ENCODE measurements around the gene TKFC.

The TKFC gene, protein sequence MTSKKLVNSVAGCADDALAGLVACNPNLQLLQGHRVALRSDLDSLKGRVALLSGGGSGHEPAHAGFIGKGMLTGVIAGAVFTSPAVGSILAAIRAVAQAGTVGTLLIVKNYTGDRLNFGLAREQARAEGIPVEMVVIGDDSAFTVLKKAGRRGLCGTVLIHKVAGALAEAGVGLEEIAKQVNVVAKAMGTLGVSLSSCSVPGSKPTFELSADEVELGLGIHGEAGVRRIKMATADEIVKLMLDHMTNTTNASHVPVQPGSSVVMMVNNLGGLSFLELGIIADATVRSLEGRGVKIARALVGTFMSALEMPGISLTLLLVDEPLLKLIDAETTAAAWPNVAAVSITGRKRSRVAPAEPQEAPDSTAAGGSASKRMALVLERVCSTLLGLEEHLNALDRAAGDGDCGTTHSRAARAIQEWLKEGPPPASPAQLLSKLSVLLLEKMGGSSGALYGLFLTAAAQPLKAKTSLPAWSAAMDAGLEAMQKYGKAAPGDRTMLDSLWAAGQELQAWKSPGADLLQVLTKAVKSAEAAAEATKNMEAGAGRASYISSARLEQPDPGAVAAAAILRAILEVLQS

GRCh38 chr11:61332797-61333549 lies at the start of gene TKFC, which contains the start of gene DDB1:
Gene TKFC (plus strand): TSS chr11:61333228. CDS start chr11:61334729, 1,501 bp downstream.
Gene DDB1 (minus strand): TSS chr11:61333105. CDS start chr11:61332968, 137 bp downstream.
- peak; percentile 49 for DNase-seq (ENCODE audit: low read depth)

- no peak for DNase-seq (ENCODE audit: low read depth)
These were observed 49.4 kb upstream of the TKFC start for GRCh38 chr11:61283613-61284012.

GRCh38 chr11:61287338-61287977 lies 45.6 kb upstream of the TKFC start:
- DNase-seq (ENCODE audit: low read depth) = no peak

GRCh38 chr11:61290905-61291690 lies 41.9 kb upstream of the TKFC start:
- DNase-seq (ENCODE audit: low read depth) = no peak

DNA sequence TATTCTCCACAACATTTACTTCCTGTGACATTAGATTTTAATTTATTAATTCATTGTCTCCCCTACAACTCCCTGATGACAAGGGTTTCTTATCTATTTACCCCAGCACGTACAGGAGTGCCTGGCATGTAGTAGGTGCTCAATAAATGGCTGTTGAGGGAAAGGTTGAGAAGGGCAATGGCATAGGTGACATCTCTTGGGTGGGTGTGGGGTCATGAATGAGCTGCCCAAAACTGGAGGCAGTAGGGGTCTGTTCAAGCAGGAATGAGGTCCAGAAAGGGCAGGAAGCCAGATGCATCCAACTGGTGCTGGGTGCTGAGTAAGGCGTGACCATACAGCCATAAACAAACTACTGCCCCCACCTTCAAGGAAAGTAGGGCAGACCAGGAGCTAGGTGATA lies 40.7 kb upstream of the TKFC start:
- no peak for DNase-seq (ENCODE audit: low read depth)

GRCh38 chr11:61293867-61294716 lies 38.9 kb upstream of the TKFC start:
- no peak for DNase-seq (ENCODE audit: low read depth)

- no peak for DNase-seq (ENCODE audit: low read depth)
These were observed 38.1 kb upstream of the TKFC start, which contains the start of gene VWCE for GRCh38 chr11:61294717-61295595. Gene VWCE (minus strand): TSS chr11:61295316. CDS start chr11:61295037, 279 bp downstream.

DNA sequence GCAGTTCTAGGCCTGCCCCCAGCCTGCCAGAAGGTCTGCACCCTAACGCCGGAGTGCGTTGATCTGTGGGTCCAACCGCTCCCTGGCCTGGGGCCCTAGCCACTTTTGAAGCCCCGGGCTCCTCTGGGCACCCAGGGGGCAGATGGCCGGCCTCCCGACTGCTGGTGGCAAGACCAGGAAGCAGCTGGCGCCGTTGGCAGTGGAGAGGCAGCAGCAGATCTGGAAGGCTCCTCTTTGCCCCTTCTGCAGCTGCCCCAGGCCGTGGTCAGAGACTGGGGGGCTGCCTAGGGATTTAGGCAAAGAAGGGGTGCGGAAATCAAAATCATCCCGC lies 37.5 kb upstream of the TKFC start:
- DNase-seq (ENCODE audit: low read depth) = no peak

GRCh38 chr11:61297341-61297740 lies 35.7 kb upstream of the TKFC start:
- DNase-seq (ENCODE audit: low read depth) = no peak

- DNase-seq (ENCODE audit: low read depth) = peak; percentile 92
These were observed 35.3 kb upstream of the TKFC start for GRCh38 chr11:61297746-61298145.

- no peak for DNase-seq (ENCODE audit: low read depth)
These were observed 34.3 kb upstream of the TKFC start for GRCh38 chr11:61298663-61299244.

GRCh38 chr11:61302550-61302949 lies 30.5 kb upstream of the TKFC start:
- no peak for DNase-seq (ENCODE audit: low read depth)

- DNase-seq (ENCODE audit: low read depth) = no peak
These were observed 29.3 kb upstream of the TKFC start for GRCh38 chr11:61303725-61304124.

DNA sequence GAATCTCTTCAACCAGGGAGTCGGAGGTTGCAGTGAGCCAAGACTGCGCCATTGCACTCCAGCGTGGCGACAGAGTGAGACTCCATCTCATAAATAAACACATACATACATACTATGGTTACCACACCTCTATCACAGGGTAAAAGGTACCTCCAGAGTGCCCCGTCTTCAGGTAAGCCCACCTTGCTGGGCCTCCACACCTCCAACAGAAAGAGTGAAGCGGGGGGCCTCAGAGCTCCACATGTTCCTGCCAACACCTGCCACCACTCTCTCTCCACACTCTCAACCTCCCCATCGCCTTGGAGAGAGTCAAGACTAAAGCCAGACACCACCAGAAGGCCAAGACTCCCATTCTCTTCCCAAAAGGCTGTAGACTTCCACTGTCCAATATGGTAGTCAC lies 27.6 kb upstream of the TKFC start:
- no peak for DNase-seq (ENCODE audit: low read depth)

- no peak for DNase-seq (ENCODE audit: low read depth)
These were observed 26.8 kb upstream of the TKFC start for GRCh38 chr11:61306221-61306620.

DNA sequence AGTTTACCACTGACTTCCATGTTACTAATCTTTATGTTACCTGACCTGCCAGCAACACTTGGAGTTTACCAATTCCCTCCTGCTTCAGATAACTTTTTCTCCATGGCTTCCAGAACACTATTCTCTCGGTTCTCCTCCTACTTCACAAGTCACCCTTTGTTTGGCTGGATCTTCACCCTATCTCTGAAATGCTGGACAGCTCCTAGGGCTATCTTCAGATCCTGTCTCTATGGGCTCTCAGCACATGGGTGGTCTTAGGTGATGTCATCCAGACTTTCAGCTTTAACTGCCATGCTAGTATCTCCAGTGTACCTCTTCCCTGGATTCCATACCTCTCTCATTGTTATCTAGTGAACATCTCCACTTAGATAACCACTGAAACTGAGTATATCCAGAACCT lies 25.7 kb upstream of the TKFC start:
- no peak for DNase-seq (ENCODE audit: low read depth)

GRCh38 chr11:61309141-61309540 lies 23.9 kb upstream of the TKFC start:
- DNase-seq (ENCODE audit: low read depth) = no peak

GRCh38 chr11:61309739-61310138 lies 23.3 kb upstream of the TKFC start:
- no peak for DNase-seq (ENCODE audit: low read depth)

- DNase-seq (ENCODE audit: low read depth) = no peak
These were observed 22.3 kb upstream of the TKFC start for GRCh38 chr11:61310749-61311148.

Data from GM04503 (cell line).